NCI-H524 (cell line): ENCODE results near the gene SLC47A1.
"Not testable (repeated sequence)": the region's sequence is repeated elsewhere in the genome, so short reads cannot be mapped to it uniquely, and the experiment has no call there.

Experiments
- DNase-seq, 2 experiments: peaks; one replicate each; lab custom pipeline; 2025; lab: John Stamatoyannopoulos, UW

The SLC47A1 gene

GRCh38 chr17:19555746-19556145 is 22.1 kb downstream of the SLC47A1 start:
- no peak for DNase-seq

- DNase-seq = no peak
Measured at GRCh38 chr17:19558946-19559345, 25.3 kb downstream of the SLC47A1 start.

- no peak for DNase-seq
Measured at GRCh38 chr17:19561697-19562318, 28.2 kb downstream of the SLC47A1 start.

- no peak for DNase-seq
Measured at GRCh38 chr17:19565817-19566575, 32.3 kb downstream of the SLC47A1 start.

- DNase-seq = no peak
Measured at GRCh38 chr17:19567216-19568015, 33.8 kb downstream of the SLC47A1 start.

GRCh38 chr17:19568016-19568350 is 34.3 kb downstream of the SLC47A1 start:
- no peak for DNase-seq

GRCh38 chr17:19569785-19570543 is 36.3 kb downstream of the SLC47A1 start:
- DNase-seq = peak in 1 of 2 experiments; percentile 40

- DNase-seq = peak; percentile 39 to 64
Measured at GRCh38 chr17:19570544-19571062, 36.9 kb downstream of the SLC47A1 start.

- no peak for DNase-seq
Measured at GRCh38 chr17:19573075-19573474, 39.4 kb downstream of the SLC47A1 start.

GRCh38 chr17:19574956-19575355 is 41.3 kb downstream of the SLC47A1 start:
- DNase-seq = no peak

- DNase-seq = peak; percentile 86 to 91
Measured at GRCh38 chr17:19578545-19578944, 44.9 kb downstream of the SLC47A1 start.

- DNase-seq = peak in 1 of 2 experiments; percentile 25
Measured at GRCh38 chr17:19579192-19579761, 45.6 kb downstream of the SLC47A1 start.

GRCh38 chr17:19579867-19580565 is 46.4 kb downstream of the SLC47A1 start:
- DNase-seq = peak; percentile 14 to 45

GRCh38 chr17:19580566-19580920 is 46.9 kb downstream of the SLC47A1 start:
- DNase-seq = not testable (repeated sequence)

GRCh38 chr17:19582152-19582551 is 48.5 kb downstream of the SLC47A1 start:
- not testable (repeated sequence) for DNase-seq

GRCh38 chr17:19583871-19584270 is 50.2 kb downstream of the SLC47A1 start:
- no peak for DNase-seq

- DNase-seq = no peak
Measured at GRCh38 chr17:19590451-19590850, 56.8 kb downstream of the SLC47A1 start.

GRCh38 chr17:19590912-19591551 is 57.4 kb downstream of the SLC47A1 start:
- DNase-seq = no peak

- DNase-seq = no peak
Measured at GRCh38 chr17:19592316-19592715, 58.7 kb downstream of the SLC47A1 start.

GRCh38 chr17:19596869-19597268 is 63.2 kb downstream of the SLC47A1 start:
- DNase-seq = no peak
